Fibroblast of pulmonary artery (primary cell): ENCODE data around the gene DPP6.
"Not testable (repeated sequence)": the region's sequence is repeated elsewhere in the genome, so short reads cannot be mapped to it uniquely, and the experiment has no call there.

ENCODE experiments used
- DNase-seq: peaks from one replicate; pipeline ENCODE4 v3.0.0-alpha.2; 2010; ENCODE audit warnings: low read depth
- H3K4me3 ChIP-seq: replicated peaks from 2 replicates; pipeline ENCODE4 v1.5.1; 2011; ENCODE audit warnings: low read depth, mild to moderate bottlenecking, control low read depth, low read length, moderate library complexity
- CTCF ChIP-seq: IDR thresholded peaks from 2 replicates; pipeline ENCODE4 v1.5.1; 2011; ENCODE audit warnings: mild to moderate bottlenecking, control low read depth, low read length, inconsistent platforms; ENCODE audit errors: missing control alignments

DPP6 gene

GRCh38 chr7:154917808-154918160, 865.6 kb downstream of the DPP6 start:
- no peak overlapping the region for H3K4me3 ChIP-seq
- TF ChIP-seq CTCF, result no peak
- DNase-seq, result no peak

GRCh38 chr7:154918266-154918665, 866.1 kb downstream of the DPP6 start:
- TF ChIP-seq CTCF, result no peak
- no peak overlapping the region for H3K4me3 ChIP-seq
- no peak for DNase-seq

- H3K4me3 ChIP-seq, result no peak overlapping the region
- no peak for DNase-seq
- TF ChIP-seq CTCF, result no peak
Observed at GRCh38 chr7:154918741-154919140, 866.5 kb downstream of the DPP6 start.

GRCh38 chr7:154919344-154920225, 867.4 kb downstream of the DPP6 start:
- no peak for DNase-seq
- TF ChIP-seq CTCF, result no peak
- H3K4me3 ChIP-seq, result no peak overlapping the region

- DNase-seq, H3K4me3 ChIP-seq: not testable (repeated sequence)
Observed at GRCh38 chr7:154922472-154922871, 870.3 kb downstream of the DPP6 start.

- DNase-seq, result peak; percentile 95
- peak overlapping the region; percentile 76 for H3K4me3 ChIP-seq
- TF ChIP-seq CTCF, result peak; percentile 61
Observed at GRCh38 chr7:154927624-154928125, 875.5 kb downstream of the DPP6 start.

GRCh38 chr7:154928136-154929005, 876.2 kb downstream of the DPP6 start:
- peak overlapping the region; percentile 76 for H3K4me3 ChIP-seq
- peak; percentile 97 for DNase-seq
- no peak for TF ChIP-seq CTCF
